Neural cell (in vitro differentiated cells): ENCODE data around the gene HHLA2.

Experiments
- CTCF ChIP-seq: fragments of 450-650 bp; IDR thresholded peaks from 2 replicates; pipeline ENCODE4 v1.5.1; 2014; ENCODE audit warnings: antibody characterized with exemption, mild to moderate bottlenecking, moderate library complexity; ENCODE audit not compliant: poor library complexity, severe bottlenecking
- EZH2 ChIP-seq: fragments of 200-600, 300-800 bp; shearing (Covaris generic), sonication (generic); IDR thresholded peaks from 2 replicates; pipeline ENCODE4 v1.6.1; 2014; ENCODE audit warnings: antibody characterized with exemption, low read length, borderline replicate concordance, mild to moderate bottlenecking; ENCODE audit not compliant: insufficient read depth, poor library complexity, severe bottlenecking

GRCh38 chr3:108409800-108410178, 113.4 kb downstream of the HHLA2 start:
- TF ChIP-seq CTCF (no peak), EZH2 (no peak)
